ENCODE results near the gene KRTAP20-1. TPM values are rescaled to one million over a fixed set of nuclear protein-coding genes. Genes with fewer than 3 reads are reported as not detected.

Gene KRTAP20-1
- total RNA-seq, 1 experiment from 2014 or later: not detected

GRCh38 chr21:30612132-30612531 is 4.1 kb upstream of the KRTAP20-1 start:
- no peaks in the 10 kb centered on the region for H3K4me1 ChIP-seq (ENCODE audit: insufficient read depth, low read length)
- no peaks in the 10 kb centered on the region for H3K79me1 ChIP-seq (ENCODE audit: insufficient read depth, low read depth, low read length, poor library complexity, severe bottlenecking)
- H3K4ac ChIP-seq (ENCODE audit: low read depth, low read length): no peak overlapping the region
- H3K4me2 ChIP-seq (ENCODE audit: insufficient read depth, insufficient read length, low read length): no peak overlapping the region
- no peak overlapping the region for H3K27ac ChIP-seq (ENCODE audit: insufficient read length, low read depth, low read length)
- no peak overlapping the region for H2BK120ac ChIP-seq (ENCODE audit: low read depth, low read length, poor library complexity, severe bottlenecking)
- TF ChIP-seq, protein P1, sequence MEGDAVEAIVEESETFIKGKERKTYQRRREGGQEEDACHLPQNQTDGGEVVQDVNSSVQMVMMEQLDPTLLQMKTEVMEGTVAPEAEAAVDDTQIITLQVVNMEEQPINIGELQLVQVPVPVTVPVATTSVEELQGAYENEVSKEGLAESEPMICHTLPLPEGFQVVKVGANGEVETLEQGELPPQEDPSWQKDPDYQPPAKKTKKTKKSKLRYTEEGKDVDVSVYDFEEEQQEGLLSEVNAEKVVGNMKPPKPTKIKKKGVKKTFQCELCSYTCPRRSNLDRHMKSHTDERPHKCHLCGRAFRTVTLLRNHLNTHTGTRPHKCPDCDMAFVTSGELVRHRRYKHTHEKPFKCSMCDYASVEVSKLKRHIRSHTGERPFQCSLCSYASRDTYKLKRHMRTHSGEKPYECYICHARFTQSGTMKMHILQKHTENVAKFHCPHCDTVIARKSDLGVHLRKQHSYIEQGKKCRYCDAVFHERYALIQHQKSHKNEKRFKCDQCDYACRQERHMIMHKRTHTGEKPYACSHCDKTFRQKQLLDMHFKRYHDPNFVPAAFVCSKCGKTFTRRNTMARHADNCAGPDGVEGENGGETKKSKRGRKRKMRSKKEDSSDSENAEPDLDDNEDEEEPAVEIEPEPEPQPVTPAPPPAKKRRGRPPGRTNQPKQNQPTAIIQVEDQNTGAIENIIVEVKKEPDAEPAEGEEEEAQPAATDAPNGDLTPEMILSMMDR (conservative IDR thresholded peaks at IDR 0.05): no peak
- no peaks in the 10 kb centered on the region for H4K20me1 ChIP-seq (ENCODE audit: control insufficient read depth, insufficient read depth, insufficient read length)
- H3K27me3 Mint-ChIP-seq (ENCODE audit: low read depth): peaks cover 3% of the 10 kb centered on the region; the same call in 1 of the 2 replicates
- H3K9me3 ChIP-seq (ENCODE audit: control insufficient read depth, low read depth, low read length): no peaks in the 10 kb centered on the region
- peaks cover 3 to 43% of the 10 kb centered on the region in 2 experiments; a peak in 4 of 5 replicates for H3K9me3 Mint-ChIP-seq
- H3K4me3 Mint-ChIP-seq: no peak overlapping the region
- H3K27me3 ChIP-seq (ENCODE audit: insufficient read depth, low read length): no peaks in the 10 kb centered on the region
- H3K79me2 ChIP-seq (ENCODE audit: insufficient read depth, low read length): no peaks in the 10 kb centered on the region
- no peak overlapping the region for H2BK12ac ChIP-seq (ENCODE audit: insufficient read length, low read depth, low read length)
- H3K36me3 Mint-ChIP-seq (ENCODE audit: insufficient read depth in 1 of 3, low read depth in 3 of 3): peaks cover 0 to 24% (median 5%) of the 10 kb centered on the region in 3 experiments; a peak in 5 of 7 replicates
- H3K18ac ChIP-seq (ENCODE audit: insufficient read length, low read depth, low read length): no peak overlapping the region
- H2AFZ ChIP-seq (ENCODE audit: low read length): no peak overlapping the region
- H2BK15ac ChIP-seq (ENCODE audit: low read depth, low read length): no peak overlapping the region
- H4K91ac ChIP-seq (ENCODE audit: insufficient read length, low read depth, low read length): no peak overlapping the region
- no peaks in the 10 kb centered on the region for H3K23me2 ChIP-seq (ENCODE audit: insufficient read length, low read depth, low read length, poor library complexity, severe bottlenecking)
- H3K14ac ChIP-seq (ENCODE audit: insufficient read depth, low read length): no peak overlapping the region
- WGBS (ENCODE audit: extremely low coverage, insufficient read length, low lambda C conversion rate): no CpG with 5 or more reads among the region's 2 CpGs
- DNase-seq: no peak
- H3K9ac ChIP-seq (ENCODE audit: extremely low read depth, insufficient read length, low read length): no peak overlapping the region
- no peak overlapping the region for H3T11ph ChIP-seq (ENCODE audit: low read length)
- no peak overlapping the region for H4K5ac ChIP-seq (ENCODE audit: insufficient read length, low read depth, low read length)
- H2BK20ac ChIP-seq (ENCODE audit: low read depth, low read length, poor library complexity, severe bottlenecking): no peak overlapping the region
- no peak overlapping the region for H4K8ac ChIP-seq (replicated peaks; ENCODE audit: insufficient read length, low read depth, low read length)
- H2AK5ac ChIP-seq (ENCODE audit: insufficient read length, low read length): no peak overlapping the region
- H3K27ac Mint-ChIP-seq: no peak overlapping the region
- no peak overlapping the region for H2BK5ac ChIP-seq (ENCODE audit: insufficient read length, low read length)
- H3K23ac ChIP-seq (ENCODE audit: insufficient read length, low read depth, low read length): no peak overlapping the region
- H3K4me1 Mint-ChIP-seq: no peaks in the 10 kb centered on the region
- no peak overlapping the region for H3K56ac ChIP-seq (ENCODE audit: insufficient read length, low read depth, low read length)

Data from H9 (cell line).